CD14-positive monocyte (primary cell): Measurements from ENCODE around the gene SIRPD. TPM values are rescaled to one million over a fixed set of nuclear protein-coding genes. Genes with fewer than 3 reads are reported as not detected.
"Not testable (repeated sequence)": the region's sequence is repeated elsewhere in the genome, so short reads cannot be mapped to it uniquely, and the experiment has no call there.

ENCODE experiments used
- DNase-seq, 3 donors: peaks; one replicate each; pipeline ENCODE4 v3.0.0-alpha.2; 2011 to 2022
- H2AFZ ChIP-seq: 2 replicates; pipeline ENCODE4 v1.6.0; 2012; ENCODE audit warnings: mild to moderate bottlenecking, low read depth, low read length, inconsistent platforms; ENCODE audit not compliant: insufficient read depth, poor library complexity, severe bottlenecking
- H3K27ac ChIP-seq, 2 donors: 1 replicate in 1 of 2; 2 replicates in 1 of 2; pipeline ENCODE4 v1.5.1; 2012 to 2013; ENCODE audit warnings: low read length in 2 of 2, control low read depth in 1 of 2, inconsistent platforms in 1 of 2, low read depth in 1 of 2, mild to moderate bottlenecking in 1 of 2
- H3K27me3 ChIP-seq, 2 donors: one replicate each; pipeline versions ENCODE4 v1.6.0 to v1.6.1; 2011 to 2013; ENCODE audit warnings: low read length in 2 of 2; ENCODE audit not compliant: control insufficient read depth in 2 of 2, insufficient read depth in 2 of 2
- H3K36me3 ChIP-seq, 2 donors: replicated peaks in 1 of 2; 1 replicate in 1 of 2; 2 replicates in 1 of 2; pipeline versions ENCODE4 v1.5.1 to v1.6.1; 2012 to 2013; ENCODE audit warnings: low read length in 2 of 2, control low read depth in 1 of 2, inconsistent platforms in 1 of 2, mild to moderate bottlenecking in 1 of 2; ENCODE audit not compliant: insufficient read depth in 2 of 2, control insufficient read depth in 1 of 2
- H3K4me1 ChIP-seq, 2 donors: 1 replicate in 1 of 2; 2 replicates in 1 of 2; pipeline versions ENCODE4 v1.5.1 to v1.6.1; 2012 to 2013; ENCODE audit warnings: low read length in 2 of 2, control low read depth in 1 of 2, inconsistent platforms in 1 of 2, mild to moderate bottlenecking in 1 of 2, moderate library complexity in 1 of 2; ENCODE audit not compliant: insufficient read depth in 2 of 2, control insufficient read depth in 1 of 2
- H3K4me2 ChIP-seq: replicated peaks from 2 replicates; pipeline ENCODE3; 2012; ENCODE audit warnings: low read length, moderate library complexity, mild to moderate bottlenecking; ENCODE audit not compliant: poor library complexity, severe bottlenecking; ENCODE audit errors: extremely low read depth
- H3K4me3 ChIP-seq, 3 experiments: fragments of 200-600 bp in 1 of 3; sonication (generic) in 1 of 3; replicated peaks in 1 of 3; 1 replicate in 2 of 3; 2 replicates in 1 of 3; pipeline ENCODE4 v1.5.1; 2011 to 2013; ENCODE audit warnings: low read length in 3 of 3, mild to moderate bottlenecking in 3 of 3, control low read depth in 2 of 3, low read depth in 2 of 3, inconsistent platforms in 1 of 3, moderate library complexity in 1 of 3
- H3K79me2 ChIP-seq: 2 replicates; pipeline ENCODE4 v1.6.0; 2012; ENCODE audit warnings: mild to moderate bottlenecking, control low read depth, inconsistent platforms, low read length, moderate library complexity; ENCODE audit not compliant: insufficient read depth
- H3K9ac ChIP-seq: 2 replicates; pipeline ENCODE4 v1.6.0; 2017; ENCODE audit warnings: low read length, mild to moderate bottlenecking; ENCODE audit not compliant: insufficient read depth, poor library complexity, severe bottlenecking
- H3K9me3 ChIP-seq, 2 donors: replicated peaks in 1 of 2; 1 replicate in 1 of 2; 2 replicates in 1 of 2; pipeline versions ENCODE4 v1.5.1 to v1.6.1; 2012 to 2013; ENCODE audit warnings: low read length in 2 of 2, control low read depth in 1 of 2; ENCODE audit not compliant: control insufficient read depth in 1 of 2, insufficient read depth in 1 of 2
- H4K20me1 ChIP-seq: 2 replicates; pipeline ENCODE4 v1.6.0; 2012; ENCODE audit warnings: mild to moderate bottlenecking, low read length, control low read depth, moderate library complexity; ENCODE audit not compliant: insufficient read depth
- H3K27ac Mint-ChIP-seq, 7 donors: one replicate each; pipeline ENCODE4 v1.8.0; 2020; ENCODE audit warnings: mild to moderate bottlenecking in 7 of 7, mixed read lengths in 7 of 7, moderate library complexity in 6 of 7, inconsistent platforms in 2 of 7
- H3K27me3 Mint-ChIP-seq, 3 donors: one replicate each; pipeline ENCODE4 v1.8.0; 2021 to 2022; ENCODE audit warnings: low read depth in 3 of 3, mild to moderate bottlenecking in 3 of 3, mixed read lengths in 3 of 3, moderate library complexity in 3 of 3, inconsistent platforms in 1 of 3
- H3K36me3 Mint-ChIP-seq, 2 donors: one replicate each; pipeline ENCODE4 v1.8.0; 2020; ENCODE audit warnings: mixed read lengths in 2 of 2, inconsistent platforms in 1 of 2, mild to moderate bottlenecking in 1 of 2
- H3K4me1 Mint-ChIP-seq: one replicate; pipeline ENCODE4 v1.8.0; 2020; ENCODE audit warnings: mild to moderate bottlenecking, mixed read lengths
- H3K4me3 Mint-ChIP-seq, 2 donors: one replicate each; pipeline ENCODE4 v1.8.0; 2020; ENCODE audit warnings: mild to moderate bottlenecking in 2 of 2, mixed read lengths in 2 of 2, moderate library complexity in 1 of 2
- H3K9me3 Mint-ChIP-seq, 7 donors: one replicate each; pipeline ENCODE4 v1.8.0; 2020 to 2022; ENCODE audit warnings: mixed read lengths in 7 of 7, mild to moderate bottlenecking in 6 of 7, moderate library complexity in 6 of 7, inconsistent platforms in 2 of 7
- WGBS: methylation state at CpG from one replicate; pipeline ENCODE4 v1.1.5; 2013; ENCODE audit warnings: missing lambda C conversion rate; ENCODE audit not compliant: insufficient coverage; 5-methylcytosine and 5-hydroxymethylcytosine counted together
- intact Hi-C, 2 donors: fragments of 100-400 bp; cut with micrococcal nuclease; formaldehyde crosslinking; loops; one replicate each; pipeline versions ENCODE4 v1.15.0 to v1.15.1; 2023
- polyA plus RNA-seq, 3 donors: library from polyadenylated mRNA; depleted of rRNA in 1 of 3; unstranded in 2 of 3; stranded (reverse) in 1 of 3; fragments of 300-500 nt in 2 of 3; fragments of >200 nt in 1 of 3; fragmentation: Illumina TruSeq in 2 of 3; gene quantifications; 1 replicate in 2 of 3; 2 replicates in 1 of 3; pipeline ENCODE4 v1.2.3, GENCODE V29; 2012 to 2021
- TF ChIP-seq, protein P1 (sequence below): fragments of 200-600 bp; IDR thresholded peaks from one replicate; pipeline ENCODE4 v1.8.0; 2022; ENCODE audit warnings: antibody characterized with exemption, mild to moderate bottlenecking

SIRPD gene
- polyA plus RNA-seq, 3 donors, result 3.9 to 13.0 (median 12.0) TPM

DNA sequence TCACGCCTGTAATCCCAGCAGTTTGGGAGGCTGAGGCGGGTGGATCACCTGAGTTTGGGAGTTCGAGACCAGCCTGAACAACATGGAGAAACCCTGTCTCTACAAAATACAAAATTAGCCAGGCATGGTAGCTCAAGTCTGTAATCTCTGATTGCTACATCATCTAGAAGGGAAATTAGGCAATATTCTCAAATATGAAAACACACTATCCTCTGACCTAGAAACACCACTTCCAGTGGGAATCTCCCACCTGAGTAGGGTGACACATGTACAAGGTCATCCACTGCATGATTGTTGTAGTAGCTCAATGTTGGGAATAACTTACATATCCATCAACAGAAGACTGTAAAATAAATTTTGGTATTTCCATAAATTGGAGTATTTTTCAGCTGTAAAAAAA lies 19.1 kb upstream of the SIRPD start:
- Mint-ChIP-seq H3K36me3 (peaks cover 44 to 55% of the 10 kb centered on the region in 2 donors), H3K4me1 (peaks cover 44% of the 10 kb centered on the region), H3K4me3 (no peak overlapping the region), H3K27ac (peak overlapping the region; percentile 78 to 91 (median 85)), H3K9me3 (no peaks in the 10 kb centered on the region), H3K27me3 (no peaks in the 10 kb centered on the region)
- TF ChIP-seq, protein P1, sequence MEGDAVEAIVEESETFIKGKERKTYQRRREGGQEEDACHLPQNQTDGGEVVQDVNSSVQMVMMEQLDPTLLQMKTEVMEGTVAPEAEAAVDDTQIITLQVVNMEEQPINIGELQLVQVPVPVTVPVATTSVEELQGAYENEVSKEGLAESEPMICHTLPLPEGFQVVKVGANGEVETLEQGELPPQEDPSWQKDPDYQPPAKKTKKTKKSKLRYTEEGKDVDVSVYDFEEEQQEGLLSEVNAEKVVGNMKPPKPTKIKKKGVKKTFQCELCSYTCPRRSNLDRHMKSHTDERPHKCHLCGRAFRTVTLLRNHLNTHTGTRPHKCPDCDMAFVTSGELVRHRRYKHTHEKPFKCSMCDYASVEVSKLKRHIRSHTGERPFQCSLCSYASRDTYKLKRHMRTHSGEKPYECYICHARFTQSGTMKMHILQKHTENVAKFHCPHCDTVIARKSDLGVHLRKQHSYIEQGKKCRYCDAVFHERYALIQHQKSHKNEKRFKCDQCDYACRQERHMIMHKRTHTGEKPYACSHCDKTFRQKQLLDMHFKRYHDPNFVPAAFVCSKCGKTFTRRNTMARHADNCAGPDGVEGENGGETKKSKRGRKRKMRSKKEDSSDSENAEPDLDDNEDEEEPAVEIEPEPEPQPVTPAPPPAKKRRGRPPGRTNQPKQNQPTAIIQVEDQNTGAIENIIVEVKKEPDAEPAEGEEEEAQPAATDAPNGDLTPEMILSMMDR, result no peak
- DNase-seq, result peak in 2 of 3 donors; percentile 62 to 84
- Histone ChIP-seq H4K20me1 (peaks cover 39% of the 10 kb centered on the region), H3K27me3 (no peaks in the 10 kb centered on the region), H3K4me2 (no peak overlapping the region), H3K9me3 (no peaks in the 10 kb centered on the region), H2AFZ (no peak overlapping the region), H3K36me3 (peaks cover 33% of the 10 kb centered on the region in 2 donors), H3K79me2 (peaks cover 47% of the 10 kb centered on the region), H3K4me1 (peaks cover 19 to 24% of the 10 kb centered on the region in 2 donors), H3K9ac (no peak overlapping the region), H3K27ac (peak overlapping the region; percentile 44 to 51), H3K4me3 (no peak overlapping the region)
- WGBS, result 100% methylated on average over 2 of the region's 3 CpGs
- intact Hi-C loops, result no loop called here

DNA sequence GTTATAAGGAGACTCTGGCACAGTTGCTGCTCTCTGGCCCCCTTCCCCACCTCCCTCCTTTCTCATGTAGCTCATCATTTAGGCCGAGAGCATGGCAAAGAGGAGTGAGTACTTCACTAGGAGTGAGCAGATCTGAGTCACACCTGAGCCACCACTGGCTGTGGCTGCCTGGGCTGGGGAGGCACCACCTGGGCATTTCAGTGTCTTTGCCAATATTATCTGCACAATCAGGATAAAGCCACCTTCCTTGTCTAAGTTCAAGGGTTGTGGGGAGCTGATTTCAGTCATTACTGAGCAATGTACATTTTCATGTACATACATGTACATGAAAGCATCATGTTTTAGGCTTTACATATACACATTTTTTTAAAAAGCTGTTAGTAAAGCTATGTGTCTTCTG lies 18.5 kb upstream of the SIRPD start:
- peaks cover 39 to 40% of the 10 kb centered on the region in 2 donors for H3K36me3 ChIP-seq
- H2AFZ ChIP-seq, H3K4me2 ChIP-seq, DNase-seq, H3K27me3 ChIP-seq, H3K9me3 ChIP-seq, H3K4me3 ChIP-seq, H3K9ac ChIP-seq, H3K9me3 Mint-ChIP-seq, H3K27me3 Mint-ChIP-seq, intact Hi-C loops, H3K4me3 Mint-ChIP-seq: not testable (repeated sequence)
- peak overlapping the region; percentile 78 to 91 (median 85) for H3K27ac Mint-ChIP-seq
- H3K4me1 ChIP-seq, result peaks cover 25 to 30% of the 10 kb centered on the region in 2 donors
- no CpG with 5 or more reads among the region's 1 CpG for WGBS
- peaks cover 45% of the 10 kb centered on the region for H4K20me1 ChIP-seq
- H3K36me3 Mint-ChIP-seq, result peaks cover 51 to 61% of the 10 kb centered on the region in 2 donors
- H3K79me2 ChIP-seq, result peaks cover 54% of the 10 kb centered on the region
- peak overlapping the region in 1 of 2 donors; percentile 51 for H3K27ac ChIP-seq
- H3K4me1 Mint-ChIP-seq, result peaks cover 48% of the 10 kb centered on the region

GRCh38 chr20:1571583-1571982 lies 14.1 kb upstream of the SIRPD start:
- H3K9me3 ChIP-seq, H3K27me3 ChIP-seq, H3K9ac ChIP-seq, H3K4me3 ChIP-seq, H3K4me3 Mint-ChIP-seq, H3K4me2 ChIP-seq, H3K27me3 Mint-ChIP-seq, H3K9me3 Mint-ChIP-seq, H2AFZ ChIP-seq, DNase-seq, intact Hi-C loops: not testable (repeated sequence)
- peak overlapping the region in 6 of 7 donors; percentile 11 to 99 (median 82) for H3K27ac Mint-ChIP-seq
- Histone ChIP-seq H3K36me3 (peaks cover 35% of the 10 kb centered on the region in 2 donors), H3K4me1 (peaks cover 51 to 52% of the 10 kb centered on the region in 2 donors), H3K79me2 (peaks cover 57% of the 10 kb centered on the region), H3K27ac (peak overlapping the region; percentile 48 to 89), H4K20me1 (peaks cover 35% of the 10 kb centered on the region)
- peaks cover 53% of the 10 kb centered on the region for H3K4me1 Mint-ChIP-seq
- H3K36me3 Mint-ChIP-seq, result peaks cover 53 to 55% of the 10 kb centered on the region in 2 donors
- WGBS, result 98% methylated on average over 7 of the region's 8 CpGs
